IMR-90 (cell line): ENCODE measurements around the gene SOX2. TPM values are rescaled to one million over a fixed set of nuclear protein-coding genes. Genes with fewer than 3 reads are reported as not detected.

Source experiments
- ATAC-seq: fragments of 200-7000 bp; cut with Tn5 transposase; 2 replicates; pipeline ENCODE4 v1.9.1; 2020; ENCODE audit warnings: low read depth, mild to moderate bottlenecking, moderate library complexity
- BruUV-seq: library from RNA; stranded (reverse); fragments of 400-500 nt; replicated peaks from 2 replicates; lab custom pipeline; 2021; lab: Mats Ljungman, UMichigan
- CTCF ChIA-PET: fragments of 300-600 bp; formaldehyde crosslinking; extraction: SDS; loops from one replicate; lab custom pipeline; 2021; ENCODE audit warnings: antibody characterized with exemption; lab: Yijun Ruan, JAX
- POLR2A ChIA-PET: fragments of 300-600 bp; sonication (Branson Sonifier 250); formaldehyde crosslinking; loops from one replicate; lab custom pipeline; 2022; ENCODE audit warnings: antibody characterized with exemption; ENCODE audit not compliant: unreplicated experiment; lab: Charles Lee
- DNase-seq: peaks from one replicate; pipeline ENCODE4 v3.0.0; 2013
- H2AFZ ChIP-seq: replicated peaks from 2 replicates; pipeline ENCODE3; 2013; ENCODE audit warnings: low read length, mild to moderate bottlenecking; ENCODE audit not compliant: poor library complexity
- H2AK5ac ChIP-seq: 2 replicates; pipeline ENCODE4 v1.6.1; 2013; ENCODE audit warnings: low read depth, low read length, inconsistent platforms
- H2AK9ac ChIP-seq: replicated peaks from 2 replicates; pipeline ENCODE3; 2013; ENCODE audit warnings: mild to moderate bottlenecking, low read depth, low read length, moderate library complexity; ENCODE audit not compliant: poor library complexity
- H2BK120ac ChIP-seq: 2 replicates; pipeline ENCODE4 v1.6.1; 2013; ENCODE audit warnings: low read depth, low read length, inconsistent platforms
- H2BK15ac ChIP-seq: 3 replicates; pipeline ENCODE4 v1.6.1; 2013; ENCODE audit warnings: low read depth, low read length, inconsistent platforms
- H2BK20ac ChIP-seq: 2 replicates; pipeline ENCODE4 v1.6.1; 2013; ENCODE audit warnings: low read depth, mild to moderate bottlenecking, inconsistent platforms, low read length, moderate library complexity
- H2BK5ac ChIP-seq: 2 replicates; pipeline ENCODE4 v1.6.1; 2013; ENCODE audit warnings: mild to moderate bottlenecking, low read depth, low read length, inconsistent platforms; ENCODE audit not compliant: poor library complexity, severe bottlenecking
- H3K14ac ChIP-seq: replicated peaks from 2 replicates; pipeline ENCODE4 v1.6.1; 2013; ENCODE audit warnings: low read depth, low read length, inconsistent platforms
- H3K18ac ChIP-seq: 2 replicates; pipeline ENCODE4 v1.6.1; 2013; ENCODE audit warnings: low read depth, low read length, control low read depth
- H3K23ac ChIP-seq: 2 replicates; pipeline ENCODE4 v1.6.1; 2013; ENCODE audit warnings: low read depth, low read length, inconsistent platforms
- H3K27ac ChIP-seq: 2 replicates; pipeline ENCODE4 v1.5.1; 2013; ENCODE audit warnings: mild to moderate bottlenecking, control low read depth, low read length; ENCODE audit not compliant: insufficient read depth
- H3K27me3 ChIP-seq: 2 replicates; pipeline ENCODE4 v1.6.1; 2013; ENCODE audit warnings: low read length; ENCODE audit not compliant: control insufficient read depth, insufficient read depth
- H3K36me3 ChIP-seq: 2 replicates; pipeline ENCODE4 v1.6.1; 2013; ENCODE audit warnings: low read length, mixed read lengths; ENCODE audit not compliant: control insufficient read depth, insufficient read depth
- H3K4ac ChIP-seq: 2 replicates; pipeline ENCODE4 v1.6.1; 2013; ENCODE audit warnings: low read depth, low read length, inconsistent platforms
- H3K4me1 ChIP-seq: 2 replicates; pipeline ENCODE4 v1.6.1; 2013; ENCODE audit warnings: low read length, mixed read lengths; ENCODE audit not compliant: control insufficient read depth, insufficient read depth
- H3K4me2 ChIP-seq: 2 replicates; pipeline ENCODE4 v1.6.1; 2013; ENCODE audit warnings: low read depth, mild to moderate bottlenecking, control low read depth, low read length, moderate library complexity
- H3K4me3 ChIP-seq: 2 replicates; pipeline ENCODE4 v1.5.1; 2013; ENCODE audit warnings: low read depth, mild to moderate bottlenecking, control low read depth, low read length, moderate library complexity; ENCODE audit not compliant: insufficient read depth
- H3K56ac ChIP-seq: 2 replicates; pipeline ENCODE4 v1.6.1; 2013; ENCODE audit warnings: low read length, inconsistent platforms; ENCODE audit not compliant: insufficient read depth; ENCODE audit errors: extremely low read depth
- H3K79me1 ChIP-seq, 2 experiments: 2 replicates each; pipeline ENCODE4 v1.6.1; 2013; ENCODE audit warnings: low read length in 2 of 2, inconsistent platforms in 1 of 2, low read depth in 1 of 2
- H3K9ac ChIP-seq: 2 replicates; pipeline ENCODE4 v1.6.1; 2013; ENCODE audit warnings: low read depth, low read length, control low read depth
- H3K9me1 ChIP-seq: 2 replicates; pipeline ENCODE4 v1.6.1; 2013; ENCODE audit warnings: low read length, inconsistent platforms; ENCODE audit not compliant: insufficient read depth
- H3K9me3 ChIP-seq: 2 replicates; pipeline ENCODE4 v1.6.1; 2013; ENCODE audit warnings: low read length; ENCODE audit not compliant: control insufficient read depth, insufficient read depth
- H4K20me1 ChIP-seq: 2 replicates; pipeline ENCODE4 v1.6.1; 2013; ENCODE audit warnings: low read length, inconsistent platforms; ENCODE audit not compliant: insufficient read depth
- H4K5ac ChIP-seq: 2 replicates; pipeline ENCODE4 v1.6.1; 2013; ENCODE audit warnings: mild to moderate bottlenecking, low read depth, low read length, control low read depth
- H4K8ac ChIP-seq, 2 experiments: 2 replicates each; pipeline ENCODE4 v1.6.1; 2013; ENCODE audit warnings: low read depth in 2 of 2, low read length in 2 of 2, control low read depth in 1 of 2, inconsistent platforms in 1 of 2
- H4K91ac ChIP-seq: 2 replicates; pipeline ENCODE4 v1.6.1; 2013; ENCODE audit warnings: low read depth, low read length, inconsistent platforms; ENCODE audit not compliant: insufficient read depth
- BHLHE40 ChIP-seq: fragments of 150-350 bp; IDR thresholded peaks from 2 replicates; pipeline ENCODE4 v1.6.1; 2016; ENCODE audit warnings: mild to moderate bottlenecking, low read depth, low read length
- MAFK ChIP-seq: IDR thresholded peaks from 2 replicates; pipeline ENCODE4 v1.6.1; 2012; ENCODE audit warnings: low read depth, low read length, improper control_type of control experiment
- MAZ ChIP-seq: IDR thresholded peaks from 2 replicates; pipeline ENCODE4 v1.6.1; 2012; ENCODE audit warnings: low read depth, mild to moderate bottlenecking, low read length, improper control_type of control experiment, moderate library complexity, borderline replicate concordance
- NFE2L2 ChIP-seq: fragments of 150-350 bp; IDR thresholded peaks from 2 replicates; pipeline ENCODE4 v1.6.1; 2016; ENCODE audit warnings: low read depth, mild to moderate bottlenecking, low read length
- RFX5 ChIP-seq: IDR thresholded peaks from 2 replicates; pipeline ENCODE4 v1.8.0; 2012; ENCODE audit warnings: low read depth, mild to moderate bottlenecking, low read length, moderate library complexity
- SMC3 ChIP-seq: fragments of 150-350 bp; IDR thresholded peaks from 2 replicates; pipeline ENCODE4 v1.6.1; 2016; ENCODE audit warnings: low read depth, mild to moderate bottlenecking, antibody characterized with exemption, low read length, moderate library complexity
- WGBS, 2 experiments: methylation state at CpG; one replicate each; pipeline versions ENCODE4 v1.1.5 to v1.1.7; 2013; ENCODE audit warnings: missing lambda C conversion rate in 2 of 2; ENCODE audit not compliant: insufficient read length in 1 of 2; ENCODE audit errors: extremely low coverage in 2 of 2; 5-methylcytosine and 5-hydroxymethylcytosine counted together
- dilution Hi-C: fragments of 300-500 bp; cut with HindIII; formaldehyde crosslinking; loops from one replicate; pipeline ENCODE4 v1.14.3; 2018; ENCODE audit warnings: low sequenced_read_pairs; ENCODE audit not compliant: unreplicated experiment
- in situ Hi-C: fragments of 300-500 bp; cut with MboI; formaldehyde crosslinking; loops from 3 replicates; pipeline ENCODE4 v1.14.3; 2019; ENCODE audit warnings: low sequenced_read_pairs, inconsistent platforms, mixed read lengths
- intact Hi-C: fragments of 100-400 bp; cut with micrococcal nuclease; formaldehyde crosslinking; loops from 2 replicates; pipeline ENCODE4 v1.10.0; 2022
- polyA plus RNA-seq, 3 experiments: library from polyadenylated mRNA; depleted of rRNA; stranded (reverse); fragments of >200 nt; gene quantifications; 2 replicates each; pipeline ENCODE4 v1.2.3, GENCODE V29; 2012; ENCODE audit warnings: low replicate concordance in 1 of 3
- total RNA-seq: library from RNA; depleted of rRNA; stranded (reverse); fragments of >200 nt; gene quantifications from 2 replicates; pipeline ENCODE4 v1.2.3, GENCODE V29; 2012

Gene SOX2
- total and polyA plus RNA-seq, 2 of the 4 experiments (the other 2 are of a cell fraction), result not detected

DNA sequence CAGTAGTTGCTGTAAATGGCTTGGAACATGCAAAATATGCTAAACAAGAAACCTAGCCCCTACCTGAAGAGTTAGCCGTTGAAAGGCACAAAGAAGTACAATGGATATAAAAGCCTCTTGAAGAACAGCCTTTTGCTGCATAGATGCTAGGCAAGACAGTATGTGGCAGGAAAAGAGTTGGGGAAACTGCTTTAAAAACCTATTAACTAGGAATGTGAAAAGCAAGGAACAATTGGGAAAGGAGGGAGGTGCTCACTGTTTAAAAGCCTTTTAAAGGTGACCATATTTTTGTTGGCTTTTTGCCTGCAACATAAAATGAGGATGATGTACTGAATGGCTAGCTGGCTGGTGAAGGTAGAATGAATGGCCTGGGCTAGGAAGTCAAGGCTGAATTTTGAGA is 24.5 kb upstream of the SOX2 start:
- ATAC-seq (no peak), DNase-seq (no peak)
- Histone ChIP-seq H2BK15ac (no peak overlapping the region), H3K18ac (no peak overlapping the region), H3K23ac (no peak overlapping the region), H3K27me3 (no peaks in the 10 kb centered on the region), H3K9me3 (no peaks in the 10 kb centered on the region), H3K14ac (no peak overlapping the region), H3K79me1 (no peaks in the 10 kb centered on the region), H3K9ac (no peak overlapping the region), H2BK5ac (no peak overlapping the region), H2AK5ac (no peak overlapping the region), H3K4ac (no peak overlapping the region), H4K5ac (no peak overlapping the region), H3K4me2 (no peak overlapping the region), H3K36me3 (no peaks in the 10 kb centered on the region), H2BK20ac (no peak overlapping the region), H2AFZ (no peak overlapping the region), H2BK120ac (no peak overlapping the region), H3K4me1 (no peaks in the 10 kb centered on the region), H3K27ac (no peak overlapping the region), H4K20me1 (no peaks in the 10 kb centered on the region), H3K56ac (no peak overlapping the region), H3K9me1 (no peaks in the 10 kb centered on the region), H4K8ac (no peak overlapping the region), H2AK9ac (no peak overlapping the region), H3K4me3 (no peak overlapping the region), H4K91ac (no peak overlapping the region)
- TF ChIP-seq MAFK, result no peak
- no peak for TF ChIP-seq SMC3
- no peak for TF ChIP-seq BHLHE40
- TF ChIP-seq NFE2L2, result no peak
- TF ChIP-seq RFX5, result no peak
- TF ChIP-seq MAZ, result no peak
- dilution Hi-C loops (no loop called here), intact Hi-C loops (no loop called here), in situ Hi-C loops (loop anchor here (25.0 kb wide), 1 partner anchor 475 kb away; no protein-coding TSS in a partner anchor)
- no TSS peak for BruUV-seq
- no CpG with 5 or more reads among the region's 1 CpG for WGBS, 2 experiments
- ChIA-PET POLR2A (no interaction called here), CTCF (interaction anchor here (1.6 kb wide), 1 partner anchor 13 kb away, joined by 5 read pairs; no protein-coding TSS in a partner anchor)
